NCI-H748 (cell line): ENCODE data around the gene FOXA1.

ENCODE experiments used
- DNase-seq: peaks from one replicate; lab custom pipeline; 2025; ENCODE audit not compliant: unreplicated experiment; lab: John Stamatoyannopoulos, UW

The FOXA1 gene

DNA sequence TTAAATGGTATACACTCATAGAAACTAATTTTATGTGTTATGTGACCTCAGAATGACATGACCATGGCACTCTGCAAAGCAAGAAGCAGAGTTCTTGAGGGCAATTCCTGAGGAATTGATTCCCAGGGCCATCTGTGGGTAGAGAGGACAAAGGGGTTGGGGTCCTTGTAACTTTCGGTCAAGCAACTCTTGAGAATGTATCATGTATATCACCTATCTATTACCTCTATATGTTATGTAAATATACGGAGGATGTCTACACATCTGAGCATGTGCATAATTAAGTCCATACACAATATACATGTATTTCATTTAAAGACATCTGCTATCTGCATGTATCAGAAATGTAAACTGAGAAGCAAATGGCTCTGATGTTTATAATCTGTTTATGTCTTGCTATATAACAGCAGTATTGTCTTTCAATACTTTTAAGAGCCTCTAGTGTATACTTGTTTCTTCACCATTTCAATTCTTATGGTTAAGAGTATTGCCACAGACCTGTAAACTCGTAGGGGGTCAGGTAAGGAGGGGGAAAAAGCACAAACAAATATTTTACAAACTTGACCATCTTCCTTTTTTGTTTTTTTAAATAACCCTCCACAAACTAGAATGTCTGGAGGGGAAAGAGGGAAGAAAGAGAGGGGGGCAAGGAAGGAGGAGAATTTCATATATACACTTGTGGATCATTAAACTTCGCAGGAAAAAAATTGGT, 4.5 kb downstream of the FOXA1 start:
- peak; percentile 62 for DNase-seq

DNA sequence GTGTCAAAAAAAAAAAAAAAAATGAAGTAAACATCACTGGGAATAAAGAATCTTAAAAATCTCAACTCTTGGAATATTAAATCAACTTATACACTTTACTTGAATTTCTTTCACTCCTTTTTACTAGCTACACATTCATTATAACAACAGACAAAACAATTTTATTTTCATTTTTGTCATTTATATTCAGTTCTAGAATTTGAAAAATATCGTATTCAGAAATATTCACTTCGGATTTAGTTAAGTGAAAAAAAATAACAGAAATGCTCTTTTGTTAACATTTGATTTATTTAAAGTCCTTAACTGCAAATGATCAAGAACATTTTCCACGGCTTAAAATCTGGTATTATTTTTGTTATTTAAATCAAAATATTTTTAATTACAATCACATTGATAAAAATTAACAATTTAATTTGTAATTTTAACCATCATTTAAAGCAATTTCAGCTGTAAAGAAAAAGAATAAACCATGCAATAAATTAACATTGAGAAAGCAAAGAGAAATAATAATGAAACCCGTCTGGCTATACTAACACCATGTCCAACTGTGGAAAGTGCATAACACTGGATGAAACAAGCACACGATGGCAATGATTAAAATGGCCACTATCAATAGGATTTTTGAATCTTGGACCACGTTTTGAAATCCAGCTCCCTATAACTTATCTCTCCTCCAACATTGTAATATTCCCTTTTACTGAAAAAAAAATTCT, 5.2 kb downstream of the FOXA1 start:
- DNase-seq: peak; percentile 70

DNA sequence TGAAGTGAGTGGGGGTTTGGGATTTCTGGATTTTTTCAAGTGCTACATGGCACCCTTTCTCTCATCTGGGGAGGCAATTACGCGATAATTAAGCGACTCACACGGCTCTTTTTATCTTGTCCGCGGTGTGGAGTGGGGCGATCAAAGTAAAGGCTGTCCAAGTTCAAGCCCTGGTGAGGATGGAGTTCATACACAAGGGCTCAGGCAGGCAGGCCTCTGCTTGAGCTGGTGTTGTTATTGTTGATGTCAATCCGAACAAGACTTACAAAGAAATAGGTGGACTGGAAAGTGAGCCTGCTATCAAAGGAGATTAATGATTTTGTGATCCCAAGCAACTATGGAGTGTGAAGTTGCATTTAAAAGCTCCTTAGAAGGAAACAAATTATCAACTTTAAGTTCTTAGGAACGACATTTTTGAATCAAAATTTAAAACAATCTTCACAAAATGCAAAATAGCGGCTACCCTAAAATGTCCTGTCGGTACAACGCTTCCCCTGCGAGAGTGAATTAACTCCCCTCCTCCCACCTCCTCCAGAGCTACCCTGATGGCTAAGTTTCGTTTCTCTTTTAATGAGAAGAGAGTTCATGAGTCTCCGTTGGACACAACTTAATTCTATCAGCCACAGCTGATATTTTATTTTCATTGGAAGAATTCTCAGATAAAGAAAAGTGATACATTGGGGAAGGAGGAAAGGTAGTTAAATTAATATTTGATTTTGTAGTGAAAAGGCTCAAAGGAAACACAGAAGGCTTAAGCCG, 5.9 kb downstream of the FOXA1 start:
- DNase-seq: peak; percentile 93

DNA sequence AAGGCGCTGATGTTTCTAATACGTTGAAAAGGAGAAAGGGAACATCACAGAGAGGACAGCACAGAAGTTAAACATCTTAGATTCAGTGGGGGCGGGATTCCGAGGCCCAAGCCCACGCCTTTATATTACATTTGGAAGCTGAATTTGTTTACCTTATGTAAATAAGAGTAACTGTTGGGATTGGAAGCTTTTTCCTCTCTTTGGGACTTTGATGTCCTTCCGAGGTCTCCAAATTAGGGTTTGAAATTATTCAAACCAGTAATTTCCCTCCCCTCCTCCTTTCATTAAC, 6.4 kb downstream of the FOXA1 start:
- peak; percentile 93 for DNase-seq

DNA sequence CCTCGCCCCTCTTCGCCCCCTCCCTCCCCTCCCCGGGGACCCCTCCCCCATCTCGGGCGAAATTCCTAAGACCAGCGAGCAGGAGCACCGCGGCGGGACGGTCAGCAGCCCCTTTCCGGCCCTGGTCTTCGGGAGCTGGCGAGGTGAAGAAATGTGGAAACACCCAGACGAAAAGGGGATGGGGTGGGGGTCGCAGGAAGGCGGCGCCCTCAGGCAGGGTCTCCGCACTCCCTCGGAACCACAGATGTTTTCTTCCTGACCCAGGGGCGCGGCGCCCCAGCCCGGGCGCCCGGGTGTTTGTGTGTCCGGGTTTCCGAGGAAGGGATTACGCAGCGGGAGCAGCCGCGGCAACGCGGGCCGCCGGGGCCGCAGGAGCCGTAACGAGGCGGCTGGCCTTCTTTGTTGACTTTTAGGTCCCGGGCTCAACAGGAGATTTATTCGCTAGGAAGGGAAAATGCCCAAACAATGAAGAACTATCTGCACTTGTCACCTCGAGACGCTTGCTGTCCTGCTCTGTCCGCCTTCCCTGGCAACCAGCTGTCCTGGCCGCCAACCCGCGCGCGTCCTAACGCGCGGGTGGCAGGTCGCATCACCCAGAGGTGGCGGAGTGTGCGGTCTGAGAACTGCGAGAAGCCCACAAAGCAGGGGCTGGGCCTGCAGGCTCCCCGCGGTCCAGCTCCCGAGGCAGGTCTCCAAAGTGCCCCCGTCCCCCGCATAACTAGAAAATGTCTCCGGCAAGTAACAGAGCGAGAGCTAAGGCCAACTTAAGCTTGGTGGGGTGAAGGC, 7.0 kb downstream of the FOXA1 start:
- DNase-seq: peak; percentile 89

DNA sequence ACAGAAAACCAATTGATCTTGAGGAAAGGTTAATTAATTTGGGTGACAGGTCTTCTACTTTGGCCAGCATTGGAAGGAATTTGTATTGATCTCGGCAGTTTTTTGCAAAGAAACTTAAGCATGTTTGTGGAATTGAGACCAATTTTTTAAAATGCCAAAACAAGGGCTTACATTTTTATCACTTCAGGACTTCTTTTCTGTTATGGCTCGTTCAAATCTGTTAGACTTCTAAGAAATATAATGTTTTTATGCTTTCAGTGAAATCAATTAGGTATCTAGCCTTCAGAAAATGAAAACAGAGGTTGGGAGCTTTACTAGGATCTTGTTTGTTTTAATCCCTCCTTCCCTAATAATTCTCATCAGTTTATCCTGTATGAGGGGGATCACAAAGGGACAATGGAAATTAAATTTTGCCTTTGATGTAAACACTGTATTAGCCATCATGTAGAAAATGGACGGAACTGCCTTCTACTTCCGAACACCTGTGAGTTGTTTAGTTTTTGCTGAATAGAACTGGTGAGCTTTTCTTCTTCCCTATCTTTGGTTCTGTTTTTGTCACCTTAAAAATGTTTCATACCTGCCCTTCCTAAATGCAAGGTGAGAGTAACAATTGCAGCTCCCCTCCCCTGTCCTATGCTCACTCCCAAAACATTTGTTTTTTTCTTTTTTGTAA, 7.8 kb downstream of the FOXA1 start:
- peak; percentile 45 for DNase-seq

DNA sequence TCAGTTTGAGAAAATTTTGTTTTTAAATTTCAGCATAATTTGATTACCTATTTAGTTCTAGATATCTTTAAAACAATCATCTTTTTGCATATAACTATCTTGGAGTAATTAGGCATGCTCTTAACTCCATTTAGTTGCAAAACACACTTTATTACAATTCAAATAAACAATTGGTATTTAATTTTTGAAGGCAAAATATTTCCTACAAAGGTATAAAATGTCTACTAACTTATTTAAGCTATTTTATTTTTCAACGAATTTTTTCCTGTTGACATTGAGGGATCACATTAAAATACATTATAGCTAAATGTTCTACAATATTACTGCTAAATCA, 8.3 kb downstream of the FOXA1 start:
- DNase-seq: no peak

DNA sequence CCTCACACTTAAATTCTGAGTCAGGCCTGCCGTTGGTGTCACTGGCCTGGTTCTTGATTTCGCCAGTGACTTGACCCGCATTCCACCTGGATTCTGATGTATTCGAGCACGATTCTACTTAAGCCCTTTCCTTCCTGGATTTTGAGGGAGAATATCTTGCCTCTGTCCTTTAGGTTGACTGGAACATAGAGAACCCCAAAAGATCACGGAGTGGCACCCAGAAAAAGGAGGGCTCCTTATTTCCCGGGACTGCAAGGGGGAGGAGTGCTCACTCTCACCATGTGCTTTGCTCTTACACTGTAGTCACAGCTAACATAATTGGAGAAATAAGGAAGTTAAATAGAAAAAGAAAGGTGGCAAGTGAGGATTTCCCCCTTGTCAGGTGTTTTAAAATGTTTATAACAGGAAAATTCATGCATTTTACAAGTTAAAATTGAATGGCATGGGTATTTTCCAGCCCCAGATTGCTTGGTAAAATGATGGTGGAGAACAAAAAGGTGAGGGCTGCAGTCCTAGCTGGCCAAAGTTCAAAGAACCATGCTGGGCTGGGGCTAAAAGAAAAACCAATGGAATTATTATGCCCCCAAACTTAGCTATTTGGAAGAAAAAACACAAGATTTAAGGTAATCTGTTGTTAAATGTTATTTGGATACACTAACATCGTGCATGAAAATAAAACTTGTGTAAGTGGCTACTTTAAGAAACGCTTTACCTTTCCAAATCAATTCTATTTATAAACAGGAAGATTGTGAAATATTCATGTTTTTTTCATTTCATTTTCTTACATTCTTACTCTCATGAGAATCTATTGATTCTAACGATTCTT, 8.9 kb downstream of the FOXA1 start:
- DNase-seq: peak; percentile 25

DNA sequence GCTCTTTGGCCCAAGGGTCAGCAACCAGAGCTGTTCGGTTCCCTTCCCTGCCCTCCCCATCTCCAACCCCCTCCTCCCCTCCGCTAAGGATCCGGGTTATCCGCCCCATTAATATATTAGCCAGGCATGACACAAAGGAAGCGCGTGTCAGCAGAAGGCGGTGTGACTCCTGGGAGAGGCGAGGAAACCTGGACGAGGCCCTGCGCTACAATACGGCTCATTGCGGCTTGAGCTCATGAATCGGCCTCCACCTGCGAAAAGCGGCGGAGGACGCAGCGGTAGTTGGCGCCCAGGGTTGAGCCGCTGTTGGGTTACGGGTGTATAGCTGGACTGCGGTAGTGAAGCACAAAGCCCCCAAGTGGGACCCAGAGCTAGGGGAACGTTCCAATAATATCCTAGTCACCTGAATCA, 9.9 kb downstream of the FOXA1 start:
- peak; percentile 81 for DNase-seq

DNA sequence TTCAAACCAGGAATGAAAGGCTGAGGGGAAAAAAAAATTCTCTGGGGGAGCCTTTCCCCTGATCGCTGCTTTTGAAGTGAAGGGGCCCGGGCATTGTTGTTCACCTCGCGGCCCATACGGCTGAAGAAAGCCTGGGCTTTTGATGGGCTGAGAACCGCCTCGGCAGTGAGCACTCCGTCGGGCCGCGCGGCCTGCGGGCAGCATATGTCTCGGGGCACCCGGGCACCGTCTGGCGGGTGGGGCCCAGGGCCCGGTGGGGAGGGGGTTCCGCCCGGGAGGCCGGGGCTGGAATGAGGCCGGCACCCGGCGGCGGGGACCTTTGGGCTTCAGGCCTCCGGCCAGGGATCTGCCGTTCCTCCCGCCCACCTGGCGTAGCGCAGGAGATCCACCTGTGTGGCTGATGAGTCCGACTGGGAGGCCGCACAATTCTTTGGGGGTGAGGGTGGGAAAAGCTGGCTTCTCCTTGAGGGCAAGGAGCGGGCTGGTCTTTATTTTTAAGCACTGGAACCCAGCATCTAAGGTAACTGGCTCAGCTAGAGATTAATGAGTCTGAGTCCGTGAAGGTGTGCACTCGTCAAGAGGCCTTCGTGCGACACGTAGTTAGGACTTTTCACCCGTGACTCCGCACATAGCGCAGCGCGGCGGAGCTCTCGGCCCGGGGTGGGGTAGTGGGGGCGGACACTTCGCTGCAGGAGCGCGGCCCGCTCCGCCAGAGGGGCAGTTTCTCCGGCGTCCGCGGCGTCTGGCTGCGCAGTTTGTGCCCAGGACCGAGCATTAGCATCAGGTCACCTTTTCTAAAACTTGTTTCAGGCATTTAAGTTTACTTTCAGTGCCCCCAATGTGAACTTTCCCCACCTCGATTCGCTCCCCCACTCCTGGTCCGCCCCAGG, 10.6 kb downstream of the FOXA1 start:
- DNase-seq: peak; percentile 71

DNA sequence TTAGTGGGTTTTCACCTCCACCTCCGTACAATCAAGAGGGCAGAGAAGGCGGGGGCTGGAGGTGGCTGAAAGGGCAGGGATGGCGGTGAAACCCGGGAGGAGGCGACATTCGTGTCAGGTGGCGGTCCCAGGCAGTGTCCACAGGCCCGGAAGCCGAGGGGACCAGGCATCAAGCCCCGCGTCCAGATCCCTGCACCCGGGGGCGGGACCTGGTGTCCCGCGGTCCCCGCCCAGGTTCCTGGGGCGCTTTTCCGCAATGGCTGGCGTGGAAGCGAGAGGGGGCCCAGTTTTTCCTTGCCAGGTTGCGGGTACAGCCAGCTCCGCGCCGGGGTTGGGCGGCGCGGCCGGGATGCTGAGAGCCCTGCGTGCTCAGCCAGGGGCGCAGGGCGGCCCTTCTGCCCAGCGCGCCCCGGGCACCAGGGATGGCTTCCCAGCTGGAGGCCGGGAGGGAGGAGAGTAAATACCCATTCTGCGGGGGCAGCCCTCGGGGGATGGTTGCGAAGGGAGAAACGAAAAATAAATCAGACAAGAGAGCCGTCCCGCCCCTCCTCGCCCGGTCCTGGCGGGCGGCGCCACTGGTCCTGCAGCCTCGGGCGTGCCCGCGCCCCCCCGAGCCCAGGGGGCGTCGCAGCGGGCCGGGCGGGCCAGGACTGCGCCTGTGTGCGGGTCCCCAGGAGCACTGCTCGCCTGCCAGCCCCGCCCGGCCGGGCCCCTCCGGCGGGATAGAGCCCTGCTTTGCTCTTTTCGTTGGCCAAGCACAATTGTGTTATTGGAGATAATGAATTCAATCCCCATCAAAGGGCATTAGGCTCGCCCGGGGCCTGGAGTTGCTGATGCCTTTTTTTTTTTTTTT, 11.5 kb downstream of the FOXA1 start:
- peak; percentile 95 for DNase-seq

DNA sequence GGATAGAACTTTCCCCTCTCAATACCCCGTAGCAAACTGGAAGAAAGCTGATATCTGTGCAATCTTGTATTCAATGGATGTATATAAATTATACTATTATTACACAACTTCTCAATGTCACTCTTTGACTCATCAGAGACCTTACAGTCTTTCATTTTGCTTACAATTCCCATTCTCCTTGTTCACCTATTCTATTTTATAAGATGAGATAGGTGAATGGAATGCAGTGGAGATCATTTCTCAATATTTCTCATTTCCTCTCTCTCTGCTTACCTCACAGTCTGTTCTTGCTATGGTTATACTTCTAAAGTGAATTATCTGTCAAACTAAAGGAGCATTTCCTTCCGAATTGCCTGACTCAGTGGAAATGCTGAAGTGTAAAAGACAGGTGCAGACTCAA, 14.9 kb downstream of the FOXA1 start:
- no peak for DNase-seq

DNA sequence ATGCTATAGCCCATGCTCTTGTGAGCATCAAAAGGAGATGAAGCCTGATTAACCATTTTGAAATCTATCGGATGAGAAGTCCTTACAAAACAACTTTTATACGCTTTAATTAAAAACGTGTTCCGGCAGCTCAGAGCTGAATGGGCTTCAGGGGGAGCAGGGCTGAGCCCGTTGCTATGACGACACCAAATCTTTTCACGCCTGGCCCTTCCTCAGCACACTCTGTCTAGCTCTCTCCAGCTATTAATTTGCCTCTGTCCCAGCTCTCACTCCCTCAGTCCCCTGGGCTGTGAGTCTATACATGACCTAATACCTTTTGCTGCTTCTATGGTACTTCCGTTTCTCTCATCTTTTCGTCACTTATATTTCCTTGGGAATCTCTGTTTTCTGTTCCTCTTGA, 15.8 kb downstream of the FOXA1 start:
- peak; percentile 89 for DNase-seq

DNA sequence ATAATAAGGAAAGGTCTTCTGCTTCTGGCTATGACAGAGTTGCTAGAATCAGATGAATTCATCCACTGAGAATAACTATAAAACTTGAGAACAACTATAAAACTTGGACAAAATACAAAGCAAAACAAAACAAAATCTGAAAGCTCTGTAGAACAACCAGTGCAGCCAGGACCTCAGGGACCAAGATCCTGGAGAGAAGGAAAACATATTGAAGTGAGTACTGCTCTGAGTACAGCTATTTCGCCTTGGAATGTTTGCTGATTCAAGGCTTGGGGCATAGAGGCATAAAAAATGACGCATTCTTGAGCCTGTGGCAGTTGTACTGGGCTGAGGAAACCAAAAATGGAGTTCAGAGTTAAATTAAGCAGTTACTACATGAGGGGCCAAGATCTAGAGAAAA, 21.7 kb downstream of the FOXA1 start:
- DNase-seq: no peak

DNA sequence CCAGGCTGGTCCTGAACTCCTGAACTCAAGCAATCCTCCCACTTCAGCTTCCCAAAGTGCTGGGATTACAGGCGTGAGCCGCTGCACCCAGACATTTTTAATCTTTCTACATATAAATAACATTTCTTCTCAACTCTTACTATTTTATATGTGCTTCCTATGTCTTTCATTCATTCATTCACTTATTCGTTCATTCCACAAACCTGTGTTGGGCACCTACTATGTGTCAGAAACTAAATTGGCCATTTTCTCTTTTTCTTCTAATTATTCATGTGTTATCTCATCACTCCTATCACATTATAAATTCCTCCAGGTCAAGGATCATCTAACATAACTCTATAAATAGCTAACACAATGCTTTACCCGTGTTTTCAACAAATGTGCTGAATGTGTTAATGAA, 23.7 kb downstream of the FOXA1 start:
- no peak for DNase-seq

DNA sequence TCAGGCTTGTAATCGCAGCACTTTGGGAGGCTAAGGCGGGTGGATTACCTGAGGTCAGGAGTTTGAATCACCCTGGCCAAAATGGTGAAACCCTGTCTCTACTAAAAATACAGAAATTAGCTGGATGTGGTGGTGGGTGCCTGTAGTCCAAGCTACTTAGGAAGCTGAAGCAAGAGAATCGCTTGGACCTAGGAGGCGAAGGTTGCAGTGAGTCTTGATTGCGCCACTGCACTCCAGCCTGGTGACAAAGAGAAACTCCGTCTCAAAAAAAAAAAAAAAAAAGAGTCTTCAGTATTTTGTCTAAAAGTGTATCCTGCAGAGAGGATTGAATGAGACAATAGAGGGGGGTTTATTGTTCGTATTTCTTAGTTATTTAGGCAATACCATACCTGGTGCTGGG, 25.3 kb downstream of the FOXA1 start:
- no peak for DNase-seq

DNA sequence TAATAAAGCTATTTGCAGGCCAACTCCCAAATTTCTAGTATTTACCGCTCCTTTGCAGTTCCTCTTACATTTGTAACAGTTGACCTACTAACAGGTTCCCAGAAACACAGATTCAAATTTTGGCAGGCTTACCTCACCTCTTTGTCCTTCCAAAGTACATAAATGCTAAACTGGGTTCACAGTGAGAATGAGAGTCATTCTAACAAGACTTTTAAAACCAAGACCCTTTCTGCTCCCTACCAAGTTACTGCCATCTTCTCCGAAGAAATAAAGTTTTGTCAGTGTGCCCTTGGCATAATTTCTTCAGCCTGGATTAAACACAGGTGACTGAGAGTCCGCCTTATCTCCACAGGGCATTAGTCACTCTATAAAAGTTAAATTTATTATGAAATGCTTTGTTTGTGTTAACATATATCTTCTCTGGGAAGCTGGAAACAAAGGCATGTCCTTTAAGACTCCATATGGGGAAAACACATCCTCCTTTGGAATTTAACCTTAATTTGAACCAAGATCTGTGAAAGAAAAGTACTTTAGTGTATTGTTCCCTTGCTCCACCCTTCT, 28.2 kb downstream of the FOXA1 start:
- DNase-seq: no peak

DNA sequence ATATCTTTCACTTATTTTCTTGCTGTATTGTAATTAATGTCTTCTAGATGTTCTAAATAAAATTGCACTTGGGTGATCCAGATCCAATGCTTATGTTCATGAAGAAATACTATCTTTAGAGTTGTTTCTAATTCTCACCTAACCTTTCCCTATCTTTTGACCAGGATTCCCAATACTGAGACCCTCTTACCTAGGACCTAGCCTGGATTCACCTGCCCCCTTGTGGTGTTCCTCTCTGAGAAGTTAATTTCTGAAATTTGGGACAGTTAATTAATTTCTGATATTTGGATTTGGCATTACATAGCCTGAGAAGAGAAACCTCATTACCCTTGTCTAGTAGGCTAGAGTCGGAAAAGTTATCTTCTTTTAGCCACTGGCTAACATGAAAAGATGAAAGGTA, 29.5 kb downstream of the FOXA1 start:
- DNase-seq: peak; percentile 73
